ENCODE measurements around the gene OLFML1.

Gene OLFML1

DNA sequence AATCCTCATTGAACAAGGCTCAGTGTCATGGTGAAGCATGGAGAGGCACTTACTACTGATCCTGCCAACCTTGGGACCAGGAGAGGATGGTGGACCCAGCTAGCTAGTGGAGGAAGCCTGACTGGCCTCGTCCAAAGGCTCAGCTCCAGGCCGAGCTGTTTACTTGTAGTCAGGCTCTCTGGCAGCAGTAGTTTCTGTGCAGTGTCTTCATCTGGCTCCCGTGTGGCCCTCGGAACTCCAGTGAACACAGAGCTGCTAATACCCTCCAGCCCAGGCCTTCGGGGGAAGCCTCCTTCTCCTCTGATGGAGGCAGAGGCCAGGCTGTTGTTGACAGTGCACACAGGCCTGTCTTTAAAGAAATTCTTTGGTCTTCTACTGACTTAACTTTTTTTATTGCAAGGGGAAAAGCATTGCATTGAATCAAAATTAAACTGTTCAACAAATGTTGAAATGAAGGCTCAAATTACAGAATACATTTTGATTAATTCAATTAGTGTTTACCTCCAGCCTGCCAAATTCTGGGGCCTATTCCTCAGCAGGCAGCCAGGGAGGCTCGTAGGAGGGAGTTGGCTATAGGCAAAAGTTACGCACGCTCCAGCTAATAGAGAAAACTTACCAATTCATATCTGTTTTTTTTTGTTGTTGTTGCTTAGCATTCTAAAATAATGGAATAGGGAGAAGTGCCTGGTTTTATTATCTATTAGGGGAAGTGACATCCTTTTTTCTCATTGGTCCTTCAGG lies 47.3 kb downstream of the OLFML1 start:
- no peak for DNase-seq (ENCODE audit: low read depth)

DNA sequence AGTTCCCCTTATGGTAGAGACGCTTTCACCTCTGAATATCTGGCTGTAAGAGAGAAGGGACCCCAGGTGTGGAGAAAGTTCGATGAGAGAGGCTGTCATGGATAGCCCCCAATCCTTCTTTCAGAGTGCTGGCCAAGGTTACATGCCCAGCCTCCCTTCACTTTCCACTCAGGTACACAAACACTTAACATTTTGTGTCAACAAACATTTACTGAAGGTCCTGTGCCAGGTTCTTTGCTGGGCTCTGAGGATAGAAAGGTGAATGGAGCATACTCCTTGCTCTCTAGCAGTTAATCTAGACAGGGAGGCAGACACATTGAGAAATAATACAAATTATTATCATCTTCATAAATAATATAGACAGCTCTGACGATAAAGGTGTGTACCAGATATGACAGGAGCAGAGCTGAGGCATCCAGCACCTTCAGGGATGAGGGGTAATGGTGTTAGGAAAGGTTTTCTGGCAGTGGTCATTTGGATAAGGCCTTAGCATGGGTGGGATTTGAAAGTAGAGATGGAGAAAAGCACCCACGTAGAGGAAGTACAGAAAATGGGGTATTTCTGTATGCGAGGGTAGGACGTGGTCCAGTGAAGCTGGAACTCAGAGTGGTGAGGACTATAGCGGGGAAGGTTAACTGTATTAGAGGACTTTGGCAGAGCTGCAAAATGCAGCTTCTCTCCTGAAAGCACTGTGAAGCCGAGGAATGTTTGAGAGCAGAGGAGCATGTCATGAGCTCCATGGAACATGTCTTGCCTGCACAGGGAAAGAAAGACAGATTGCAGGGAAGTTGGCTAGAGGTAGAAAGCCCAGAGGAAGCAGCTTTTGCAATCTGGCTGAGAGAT lies 48.1 kb downstream of the OLFML1 start:
- no peak for DNase-seq (ENCODE audit: low read depth)

DNA sequence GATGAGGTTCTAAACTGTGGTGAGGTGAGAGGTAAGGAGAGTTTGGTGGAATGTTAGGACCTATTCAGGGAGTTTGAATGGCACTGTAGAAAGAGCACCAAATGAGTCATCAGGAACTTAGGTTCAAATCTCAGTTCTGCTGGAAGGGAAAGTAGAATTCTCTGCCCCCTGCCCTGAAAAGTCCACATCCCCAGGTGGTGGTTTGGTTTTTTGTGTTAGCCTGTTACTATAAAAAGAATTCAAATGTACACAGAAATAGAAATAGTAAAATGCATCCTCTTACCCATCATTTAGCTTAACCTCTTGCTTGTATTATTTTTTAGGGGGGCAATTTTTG lies 48.7 kb downstream of the OLFML1 start:
- no peak for DNase-seq (ENCODE audit: low read depth)

DNA sequence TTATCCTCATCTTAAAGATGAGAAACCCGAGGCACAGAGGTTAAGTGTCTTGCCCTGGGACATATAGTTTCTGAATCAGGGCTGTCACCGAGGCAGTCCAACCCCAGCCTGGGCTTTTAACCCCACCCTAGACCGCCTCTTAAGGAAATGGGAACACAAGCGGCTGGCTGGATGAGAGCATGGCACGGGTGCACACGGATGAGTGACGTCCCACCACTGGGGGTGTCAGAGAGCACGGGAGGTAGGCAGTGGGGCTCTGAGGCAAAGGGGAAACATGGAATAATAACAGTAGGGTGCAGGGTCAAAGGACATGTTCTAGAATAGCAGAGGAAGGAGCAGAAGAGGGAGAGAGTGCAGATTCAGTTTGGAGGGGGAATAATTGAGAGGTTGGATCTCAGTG lies 50.8 kb downstream of the OLFML1 start:
- DNase-seq (ENCODE audit: low read depth) = no peak

DNA sequence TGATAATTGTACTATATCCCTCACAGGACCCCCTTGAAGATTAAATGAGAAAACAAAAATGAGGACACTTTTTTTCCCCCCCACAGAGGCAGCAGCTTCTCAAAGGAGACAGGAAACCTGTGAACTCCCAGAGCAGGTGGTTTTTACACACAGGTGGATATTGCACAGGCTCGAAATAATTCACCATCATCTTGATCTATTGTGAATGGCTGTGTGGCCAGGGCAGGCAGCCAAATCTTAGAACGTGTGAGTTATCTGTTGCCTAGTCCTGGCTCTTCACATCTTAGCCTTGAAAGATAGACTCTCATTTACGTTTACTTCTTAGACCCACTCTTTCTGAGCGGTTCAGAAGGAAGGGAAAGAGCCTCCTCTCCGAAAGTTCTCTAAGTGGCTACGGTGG lies 52.0 kb downstream of the OLFML1 start:
- no peak for DNase-seq (ENCODE audit: low read depth)

DNA sequence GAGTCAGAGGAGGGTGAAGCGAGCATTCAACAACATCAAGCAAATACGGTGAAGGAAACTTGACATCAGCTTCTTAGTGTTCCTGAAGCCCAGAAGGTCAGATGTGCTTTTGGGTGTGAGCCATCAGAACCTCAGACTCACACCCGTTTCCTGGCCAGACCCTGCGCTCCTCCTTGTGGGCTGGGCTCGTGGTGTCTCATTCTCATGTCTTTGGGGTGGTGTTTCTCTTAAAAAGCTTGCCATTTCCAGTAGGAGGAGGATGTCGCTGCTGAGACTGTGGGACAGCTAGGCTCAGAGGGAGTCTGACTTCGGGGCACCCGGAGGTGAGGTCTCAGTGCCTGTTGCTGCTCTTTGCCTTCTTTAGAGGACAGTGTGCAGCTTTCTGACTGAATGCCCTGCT lies 52.7 kb downstream of the OLFML1 start:
- DNase-seq (ENCODE audit: low read depth) = no peak

DNA sequence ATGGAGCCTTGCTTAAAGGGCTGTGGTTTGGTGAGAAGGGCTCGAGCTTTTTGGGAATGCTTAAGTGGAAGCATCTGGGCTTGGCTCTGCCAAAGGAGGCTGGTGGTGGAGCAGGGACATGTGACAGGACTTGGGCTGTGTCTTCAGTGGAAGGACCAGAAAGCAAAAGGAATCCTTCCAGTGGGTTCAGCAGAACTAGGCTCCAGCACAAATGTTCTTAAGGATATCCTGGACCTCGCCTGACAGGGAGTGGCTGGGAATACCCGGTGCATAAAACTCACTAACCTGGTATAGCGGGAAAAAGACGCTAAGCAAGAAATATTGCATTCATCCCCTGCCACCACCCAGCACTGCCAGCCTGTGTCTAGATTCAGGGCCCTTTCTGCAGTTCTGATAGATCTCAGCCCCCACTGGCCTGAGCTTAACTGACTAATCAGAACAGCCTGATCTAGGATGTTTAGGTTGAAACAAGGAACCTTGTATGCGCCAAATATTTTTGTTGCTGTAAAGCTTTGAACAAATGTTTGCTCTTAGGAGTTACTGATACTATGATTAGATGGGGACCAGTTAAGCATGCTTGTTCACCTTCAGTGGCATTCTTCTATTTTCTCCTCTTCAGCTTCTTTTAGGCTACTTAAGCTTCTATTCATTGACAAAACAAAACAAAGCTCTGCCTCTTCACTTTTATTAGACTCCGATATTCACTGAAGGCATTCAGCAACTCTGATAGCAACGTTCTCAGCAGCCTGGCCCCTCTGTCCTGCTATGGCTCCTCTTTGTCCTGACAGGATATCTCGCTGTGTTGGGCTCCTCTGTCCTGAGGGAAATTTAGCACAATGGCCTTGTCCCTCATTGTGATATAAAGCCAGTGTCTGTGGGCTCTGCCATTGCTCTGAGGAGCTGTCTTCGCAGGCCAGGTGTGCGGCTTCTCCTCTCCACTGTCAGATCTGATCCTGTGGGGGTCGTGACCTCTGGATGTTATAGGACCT lies 53.5 kb downstream of the OLFML1 start:
- no peak for DNase-seq (ENCODE audit: low read depth)

DNA sequence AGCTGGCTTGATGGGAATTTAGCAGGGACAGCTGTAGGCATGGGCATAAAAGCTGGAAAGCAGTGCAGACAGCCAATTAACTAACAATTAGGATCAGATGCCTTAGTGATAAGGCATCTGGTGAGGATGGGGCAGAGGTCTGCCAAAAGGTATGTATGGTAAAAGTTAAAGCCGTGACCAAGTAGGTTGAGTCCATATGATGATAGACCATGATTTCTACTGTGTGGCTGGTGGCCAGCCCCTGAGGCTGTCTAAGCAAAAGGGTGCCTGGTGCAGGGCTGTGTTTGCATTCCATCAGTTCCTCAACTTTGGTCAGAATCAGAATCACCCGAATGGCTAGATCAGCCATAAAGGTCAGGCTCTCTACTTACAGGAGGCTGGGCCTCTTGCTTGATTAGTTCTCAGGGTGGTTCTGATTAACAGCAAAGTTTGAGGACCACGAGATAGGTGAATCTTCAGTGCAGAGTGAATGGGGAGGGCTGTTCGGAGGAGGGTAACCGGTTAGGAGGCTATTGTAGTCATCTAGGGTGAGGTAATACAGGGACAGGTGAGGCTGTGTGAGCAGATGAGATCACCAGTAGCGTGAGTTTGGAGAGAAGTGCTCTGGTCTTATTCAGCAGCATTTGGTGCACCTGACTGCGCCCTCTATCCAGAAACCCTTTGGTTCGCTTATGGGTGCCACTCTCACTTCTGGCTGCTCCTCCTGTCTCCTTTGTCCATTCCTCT lies 55.7 kb downstream of the OLFML1 start:
- no peak for DNase-seq (ENCODE audit: low read depth)

DNA sequence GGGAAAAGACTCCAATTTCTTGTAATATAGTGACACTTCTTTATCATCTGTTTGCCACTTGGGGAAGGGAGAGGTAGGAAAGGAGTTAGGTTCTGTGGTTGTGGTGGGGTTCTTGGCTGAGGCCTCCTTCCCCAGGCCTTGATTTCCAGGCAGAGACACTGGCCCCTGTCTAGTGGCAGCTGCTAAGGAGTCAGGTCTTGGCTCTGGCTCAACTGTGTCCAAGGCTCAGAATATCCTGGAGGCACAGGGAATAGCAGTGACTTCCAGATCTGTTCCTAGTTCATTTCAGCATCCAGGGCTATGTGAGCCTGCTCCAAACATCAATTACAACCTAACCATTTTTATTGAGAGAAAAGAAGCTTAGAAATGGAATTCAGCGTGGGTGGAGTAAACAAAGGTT lies 58.0 kb downstream of the OLFML1 start:
- DNase-seq (ENCODE audit: low read depth) = no peak

DNA sequence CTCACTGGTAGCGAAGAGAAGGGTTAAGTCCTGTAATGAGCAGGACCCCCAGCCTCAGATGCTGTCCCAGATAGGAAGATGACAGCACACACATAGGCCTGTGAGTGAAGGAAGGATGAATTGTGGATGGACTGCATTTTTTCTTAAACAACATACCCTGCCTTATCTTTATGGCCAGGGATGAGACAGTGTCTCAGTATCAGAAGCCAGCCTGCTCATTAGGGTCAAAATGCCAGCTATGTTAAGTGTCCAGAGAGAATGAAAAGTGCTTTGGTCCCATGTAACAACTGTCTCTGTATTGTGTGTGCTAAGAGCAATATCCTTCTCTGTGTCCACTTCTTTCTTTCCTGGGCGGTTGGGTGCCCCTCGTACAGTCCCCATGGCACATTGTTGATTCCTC lies 58.7 kb downstream of the OLFML1 start:
- DNase-seq (ENCODE audit: low read depth) = no peak

DNA sequence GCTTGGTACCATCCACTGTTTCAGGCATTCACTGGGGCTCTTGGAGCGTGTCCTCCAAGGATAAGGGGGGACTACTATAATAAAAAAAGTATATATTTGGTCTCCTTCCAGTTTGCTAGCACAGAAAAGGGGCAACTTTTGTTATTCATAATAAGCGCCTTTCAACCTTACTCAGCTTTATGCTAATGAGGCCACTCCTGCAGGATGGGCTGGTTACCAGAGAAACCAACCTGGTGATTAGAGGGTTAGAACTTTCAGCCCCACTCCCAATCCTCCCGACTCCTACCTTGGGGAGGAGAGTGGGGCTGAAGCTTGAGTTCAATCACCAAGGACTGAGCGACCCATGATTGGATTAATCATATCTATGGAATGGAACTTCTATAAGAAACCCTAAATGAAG lies 60.3 kb downstream of the OLFML1 start:
- DNase-seq (ENCODE audit: low read depth) = no peak

DNA sequence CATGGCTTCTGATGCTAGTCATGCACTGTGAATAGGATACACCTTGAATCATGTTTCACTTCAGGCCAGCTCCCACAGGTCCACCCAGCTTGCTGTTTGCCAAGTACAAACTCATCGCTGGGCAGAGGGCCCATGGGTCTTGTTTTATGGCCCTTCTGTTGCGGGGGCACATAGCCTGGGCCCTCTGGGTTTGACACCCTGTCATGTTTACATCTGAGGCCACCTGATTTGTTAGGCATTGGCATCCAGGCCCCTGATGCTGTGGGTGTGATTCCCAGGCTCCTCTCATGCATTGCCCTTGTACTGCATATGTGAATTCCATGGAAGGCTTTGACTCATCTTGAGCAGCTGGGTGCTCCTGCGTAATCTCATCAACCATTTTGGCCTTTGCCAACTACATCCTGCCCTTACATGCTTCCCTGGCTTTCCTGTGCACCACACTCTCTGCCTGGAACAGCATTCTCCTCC lies 61.1 kb downstream of the OLFML1 start:
- DNase-seq (ENCODE audit: low read depth) = no peak

DNA sequence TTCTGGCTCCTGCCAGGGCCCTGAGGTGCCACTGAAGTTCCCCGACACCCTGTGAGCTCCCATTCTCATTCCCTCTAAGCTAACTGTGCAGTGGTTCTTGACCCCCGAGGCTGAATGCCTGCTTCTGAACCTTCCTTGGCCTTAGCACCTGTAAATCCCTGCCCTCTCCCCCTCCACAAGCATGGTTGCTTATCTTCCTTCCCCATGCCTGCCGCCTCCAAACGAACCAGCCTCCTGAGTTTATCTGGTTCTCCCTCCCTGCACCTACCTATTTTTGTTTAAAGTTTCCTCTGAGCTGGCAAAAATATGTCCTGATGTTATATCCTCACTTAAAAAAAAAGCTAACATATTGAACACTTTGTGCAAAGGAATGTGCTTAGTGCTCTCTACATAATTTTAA lies 62.4 kb downstream of the OLFML1 start:
- no peak for DNase-seq (ENCODE audit: low read depth)

DNA sequence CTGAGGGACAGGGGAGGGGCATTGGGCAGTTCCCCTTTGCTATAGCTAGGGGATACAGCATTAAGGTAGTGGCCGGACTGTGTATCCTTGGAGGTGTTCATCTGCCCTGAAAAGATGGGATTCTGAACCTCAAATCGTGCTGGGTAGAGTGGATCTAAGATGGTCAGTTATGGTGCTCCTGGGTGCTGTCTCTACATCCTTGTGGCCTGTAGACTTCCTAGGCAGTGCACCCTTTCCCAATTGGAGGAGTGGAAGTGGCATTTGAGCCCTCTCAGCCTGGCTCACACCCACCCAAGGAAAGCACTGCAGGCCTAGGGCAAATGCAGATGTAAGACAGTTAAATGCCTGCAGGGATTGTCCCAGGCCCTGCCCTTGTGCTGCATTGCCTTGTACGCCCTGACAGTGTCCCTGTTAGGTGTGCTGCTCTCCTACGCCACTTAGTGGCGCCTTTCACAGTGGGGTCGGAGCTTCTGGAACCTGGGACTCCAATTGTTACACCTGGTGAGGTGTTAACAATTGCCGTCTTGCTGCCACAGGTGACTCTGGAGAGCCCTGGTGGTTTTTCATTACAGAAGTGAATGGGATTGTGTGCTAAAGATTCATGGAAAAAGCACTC lies 63.5 kb downstream of the OLFML1 start:
- DNase-seq (ENCODE audit: low read depth) = no peak

DNA sequence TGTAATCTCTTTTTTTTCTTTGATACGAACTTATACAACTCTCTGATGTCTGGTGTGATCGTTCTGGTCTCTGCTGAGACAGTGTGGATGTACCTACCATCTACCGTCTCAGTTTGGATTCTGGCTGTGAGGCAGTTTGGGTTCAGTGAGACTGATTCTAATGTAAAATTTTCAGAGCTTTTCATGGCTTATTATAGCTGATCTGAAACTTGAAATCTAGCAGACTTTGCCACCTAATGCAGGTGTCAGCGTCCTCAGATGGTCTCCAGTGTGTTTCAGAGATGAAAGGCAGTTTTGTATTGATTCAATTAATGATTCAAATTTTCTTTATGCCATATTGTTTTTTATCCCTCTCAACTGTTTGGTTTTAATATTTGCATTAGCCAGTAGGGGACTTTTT lies 64.4 kb downstream of the OLFML1 start:
- no peak for DNase-seq (ENCODE audit: low read depth)

DNA sequence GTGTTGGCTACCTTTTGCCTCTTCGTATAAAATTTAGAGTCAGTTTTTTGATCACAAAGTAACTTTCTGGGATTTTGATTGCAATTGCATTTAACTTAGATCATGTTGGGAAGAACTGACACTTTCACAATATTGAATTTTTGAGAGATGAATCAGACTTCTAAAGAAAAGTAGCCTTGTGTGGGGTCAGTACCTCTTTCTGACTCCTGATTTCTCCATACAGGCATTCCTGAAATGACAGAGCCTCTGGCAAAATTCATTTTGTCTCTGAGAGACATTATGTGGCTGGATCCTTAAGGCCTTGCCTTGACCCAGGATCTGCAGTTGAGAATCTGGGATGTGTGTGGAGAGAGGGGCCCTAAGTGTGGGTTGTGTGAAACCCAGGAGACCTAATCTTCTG lies 66.3 kb downstream of the OLFML1 start:
- no peak for DNase-seq (ENCODE audit: low read depth)

DNA sequence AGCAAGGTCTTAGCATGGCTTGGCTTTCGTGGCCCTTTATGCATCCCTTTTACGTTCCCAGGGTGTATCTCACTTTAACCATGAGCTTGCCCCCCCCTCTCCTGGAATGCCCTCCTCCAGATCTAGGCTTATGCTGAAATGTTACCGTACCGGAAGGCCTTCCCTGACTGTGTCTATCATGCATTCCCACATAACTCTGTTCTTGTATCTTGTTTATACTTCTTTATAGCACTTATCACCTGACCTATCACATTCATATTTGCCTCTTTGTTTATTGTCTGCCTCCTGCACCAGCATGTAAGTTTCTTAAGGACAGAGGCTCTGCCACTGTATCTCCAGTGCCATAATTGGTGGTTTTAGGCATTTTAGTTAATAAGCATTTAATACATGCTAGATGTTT lies 67.4 kb downstream of the OLFML1 start:
- no peak for DNase-seq (ENCODE audit: low read depth)

DNA sequence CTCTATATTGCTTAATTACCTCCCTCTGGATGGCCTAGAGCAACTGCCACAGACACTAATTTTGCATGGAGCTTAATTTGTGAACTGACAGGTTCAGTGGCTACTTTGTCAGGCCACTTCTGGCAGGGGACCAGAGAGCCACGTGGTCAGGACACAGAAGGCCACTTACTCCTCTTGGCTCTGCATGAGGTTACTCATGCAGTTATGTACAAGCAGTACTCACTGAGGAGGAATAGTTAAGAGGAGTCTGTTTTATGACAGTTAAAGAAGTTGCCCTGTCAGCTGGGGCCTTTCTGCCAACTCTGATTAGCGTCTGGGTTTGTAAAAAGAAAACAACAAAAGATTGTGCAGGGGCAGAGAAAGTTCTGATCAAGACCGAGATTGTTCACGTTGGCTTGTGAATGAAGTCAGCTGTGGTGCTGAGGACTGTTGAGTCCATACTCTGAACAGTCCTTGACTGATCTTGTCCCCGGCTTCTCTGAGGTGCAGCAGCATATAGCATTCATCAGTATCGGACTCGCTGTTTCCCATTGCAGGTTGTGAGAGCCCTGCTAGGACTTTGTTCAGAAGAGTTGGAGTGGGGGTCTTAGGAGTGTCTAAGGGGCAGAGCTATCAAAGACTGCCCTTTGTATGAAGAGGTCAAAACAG lies 69.9 kb downstream of the OLFML1 start:
- no peak for DNase-seq (ENCODE audit: low read depth)

DNA sequence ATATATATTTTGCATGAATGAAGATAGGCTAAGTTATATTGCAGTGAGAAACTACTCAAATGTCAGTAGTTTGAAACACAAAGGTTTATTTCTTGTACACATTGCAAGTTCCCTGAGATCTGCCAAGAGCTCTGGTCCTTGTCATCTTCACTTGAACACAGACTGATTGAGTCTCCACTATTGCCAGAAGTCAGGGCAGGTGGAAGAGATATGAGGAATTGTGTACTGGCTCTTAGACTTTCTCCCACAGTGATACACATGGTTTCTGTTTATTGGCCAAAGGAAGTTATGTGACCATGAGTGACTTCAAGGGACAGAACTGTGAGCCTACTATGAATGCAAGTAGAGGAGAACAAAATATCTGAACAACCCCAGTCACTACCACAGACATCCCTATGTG lies 72.7 kb downstream of the OLFML1 start:
- DNase-seq (ENCODE audit: low read depth) = no peak

DNA sequence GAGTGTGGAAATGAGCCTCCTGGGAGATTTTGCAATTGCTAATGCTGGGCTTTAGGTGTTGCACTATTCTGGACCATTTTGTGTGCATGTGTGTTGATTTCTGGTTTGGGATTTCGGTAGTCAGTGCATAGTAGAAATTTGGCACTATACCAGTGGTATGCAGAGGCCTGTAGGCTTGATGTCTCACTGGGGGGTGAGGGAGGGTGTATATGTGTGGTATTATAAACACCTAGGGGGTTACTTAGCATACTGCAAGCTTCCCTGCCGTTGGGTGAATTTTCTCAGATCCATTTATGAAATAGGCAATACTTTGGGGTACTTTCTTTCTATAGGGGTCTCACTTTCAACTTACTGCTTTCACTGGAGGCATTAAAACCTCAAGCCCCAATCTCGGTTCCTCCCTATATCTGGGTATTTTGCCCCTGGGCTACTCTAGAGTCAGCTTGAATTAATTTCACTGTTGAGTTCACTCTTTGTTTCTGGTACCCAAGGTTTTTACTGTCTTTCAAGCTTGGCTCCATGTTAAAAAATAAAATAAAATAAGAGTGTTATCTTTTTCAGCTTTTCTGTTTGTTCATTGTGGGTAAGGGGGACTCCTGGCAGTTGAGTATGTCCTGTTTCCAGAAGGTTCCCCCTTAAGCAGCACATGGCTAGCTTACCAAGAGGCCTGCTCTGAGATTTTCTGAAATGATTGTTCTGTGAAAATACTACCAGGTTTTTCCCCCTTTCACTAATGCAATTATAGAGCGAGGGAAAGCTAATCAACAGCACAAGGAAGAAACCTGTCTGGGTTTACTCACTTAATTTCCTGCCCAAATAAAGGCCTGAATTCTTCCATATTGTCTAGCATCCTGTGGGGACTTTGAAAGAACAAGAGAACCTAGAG lies 74.3 kb downstream of the OLFML1 start:
- no peak for DNase-seq (ENCODE audit: low read depth)

Measured in fibroblast of the conjunctiva (primary cell).